GM18858 (cell line): ENCODE data around the gene RFLNA.

Experiments
- ATAC-seq: cut with Tn5 transposase; IDR thresholded peaks from one replicate; pipeline ENCODE4 v1.9.1; 2021; ENCODE audit not compliant: unreplicated experiment

The RFLNA gene, protein sequence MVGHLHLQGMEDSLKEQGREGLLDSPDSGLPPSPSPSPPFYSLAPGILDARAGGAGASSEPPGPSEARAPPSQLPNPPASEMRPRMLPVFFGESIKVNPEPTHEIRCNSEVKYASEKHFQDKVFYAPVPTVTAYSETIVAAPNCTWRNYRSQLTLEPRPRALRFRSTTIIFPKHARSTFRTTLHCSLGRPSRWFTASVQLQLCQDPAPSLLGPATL

GRCh38 chr12:124294780-124295341 lies at the start of gene RFLNA:
Gene RFLNA, plus strand, starts transcription at chr12:124295093. Its CDS starts 337 bp downstream, at chr12:124295430.
- no peak for ATAC-seq

DNA sequence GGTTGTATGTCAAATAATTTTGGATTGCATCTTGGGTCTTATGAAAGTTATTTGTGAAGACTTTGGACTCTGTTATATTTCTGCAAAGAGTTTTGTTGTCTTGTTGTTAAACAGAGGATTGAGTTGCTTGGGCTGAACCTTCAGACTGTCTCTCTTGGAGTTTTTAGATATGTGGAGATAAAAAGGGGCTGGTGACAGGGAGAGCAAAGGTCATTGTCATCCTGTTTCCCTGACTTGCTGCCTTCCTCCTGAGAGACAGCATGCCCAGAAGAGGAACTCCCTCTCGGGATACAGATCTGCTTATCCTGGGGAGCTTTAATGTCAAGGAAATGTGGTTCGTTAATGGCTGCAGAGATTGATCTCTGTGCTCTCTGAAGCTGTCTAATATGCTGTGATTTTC lies 47.6 kb upstream of the RFLNA start:
- no peak for ATAC-seq

- no peak for ATAC-seq
These were observed 45.7 kb upstream of the RFLNA start for GRCh38 chr12:124248941-124249825.

- ATAC-seq = no peak
These were observed 43.7 kb upstream of the RFLNA start for GRCh38 chr12:124251186-124251585.

- no peak for ATAC-seq
These were observed 41.9 kb upstream of the RFLNA start for GRCh38 chr12:124252964-124253363.

GRCh38 chr12:124254126-124254525 lies 40.8 kb upstream of the RFLNA start:
- no peak for ATAC-seq

- no peak for ATAC-seq
These were observed 35.5 kb upstream of the RFLNA start for GRCh38 chr12:124259154-124260066.

DNA sequence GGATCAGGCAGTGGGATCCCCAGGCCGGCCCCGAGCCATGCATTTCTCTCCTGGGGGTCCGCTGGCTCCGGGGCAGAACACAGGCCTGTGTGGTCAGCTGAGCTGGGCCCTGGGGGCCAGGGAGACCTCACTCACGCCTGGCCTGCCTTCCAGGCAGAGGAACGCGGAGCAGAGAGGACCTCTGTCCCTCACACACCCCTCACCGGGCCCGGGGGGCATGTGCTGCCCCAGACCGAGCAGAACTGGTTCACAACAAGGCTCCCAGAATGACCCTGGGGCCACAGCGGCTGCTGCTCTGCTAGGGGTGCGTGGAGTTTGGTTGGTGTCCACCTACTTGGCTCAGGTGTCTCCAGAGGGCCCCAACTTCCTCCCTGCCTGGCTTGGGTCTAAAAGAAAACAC lies 33.0 kb upstream of the RFLNA start:
- no peak for ATAC-seq

DNA sequence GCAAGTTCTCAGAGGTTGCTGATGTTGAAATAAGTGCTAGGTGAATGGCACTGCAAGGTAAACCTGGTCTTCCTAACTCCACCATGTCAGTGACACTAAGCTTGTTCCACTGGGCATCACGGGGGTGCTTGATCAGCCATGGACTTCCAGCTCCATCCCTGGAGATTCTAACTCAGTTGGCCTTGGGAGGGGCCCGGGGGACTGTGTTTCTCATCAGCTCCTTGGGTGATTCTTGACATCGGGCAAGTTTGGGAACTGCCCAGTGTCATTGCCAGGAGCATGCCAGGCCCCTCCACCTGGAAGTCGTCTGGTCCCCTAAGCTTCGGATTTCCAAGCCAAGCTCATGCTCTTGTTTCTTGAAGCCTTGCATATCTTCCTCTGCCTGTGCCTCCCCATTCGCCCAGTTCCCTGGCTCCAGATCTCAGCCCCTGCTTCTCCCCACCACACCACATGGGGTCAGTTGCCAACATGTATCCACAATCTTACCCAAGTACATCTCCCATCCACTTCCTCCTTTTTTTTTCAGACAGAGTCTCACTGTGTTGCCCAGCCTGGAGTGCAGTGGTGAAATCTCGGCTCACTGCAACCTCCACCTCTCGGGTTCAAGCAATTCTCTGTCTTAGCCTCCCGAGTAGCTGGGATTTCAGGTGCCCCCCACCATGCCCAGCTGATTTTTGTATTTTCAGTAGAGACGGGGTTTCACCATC lies 30.7 kb upstream of the RFLNA start:
- ATAC-seq = no peak

DNA sequence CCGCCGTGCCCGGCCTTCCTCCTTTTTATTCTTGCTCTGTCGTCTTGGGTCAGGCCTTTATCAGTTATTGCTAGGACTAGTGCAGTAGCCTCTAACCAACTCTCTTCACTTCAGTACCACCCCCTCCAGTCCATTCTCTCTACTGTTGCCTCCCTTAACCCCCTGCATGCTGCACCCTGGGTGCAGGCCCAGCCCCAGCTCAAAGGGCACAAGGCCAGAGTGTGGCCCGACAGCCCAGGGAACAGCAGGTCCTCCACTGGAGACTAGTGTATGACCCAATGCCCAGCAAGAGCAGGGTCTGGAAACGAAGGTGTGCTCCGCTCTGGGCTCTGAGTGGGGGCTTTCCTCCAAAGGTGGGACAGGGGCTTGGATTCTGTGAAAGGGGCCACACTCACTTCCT lies 30.0 kb upstream of the RFLNA start:
- no peak for ATAC-seq

DNA sequence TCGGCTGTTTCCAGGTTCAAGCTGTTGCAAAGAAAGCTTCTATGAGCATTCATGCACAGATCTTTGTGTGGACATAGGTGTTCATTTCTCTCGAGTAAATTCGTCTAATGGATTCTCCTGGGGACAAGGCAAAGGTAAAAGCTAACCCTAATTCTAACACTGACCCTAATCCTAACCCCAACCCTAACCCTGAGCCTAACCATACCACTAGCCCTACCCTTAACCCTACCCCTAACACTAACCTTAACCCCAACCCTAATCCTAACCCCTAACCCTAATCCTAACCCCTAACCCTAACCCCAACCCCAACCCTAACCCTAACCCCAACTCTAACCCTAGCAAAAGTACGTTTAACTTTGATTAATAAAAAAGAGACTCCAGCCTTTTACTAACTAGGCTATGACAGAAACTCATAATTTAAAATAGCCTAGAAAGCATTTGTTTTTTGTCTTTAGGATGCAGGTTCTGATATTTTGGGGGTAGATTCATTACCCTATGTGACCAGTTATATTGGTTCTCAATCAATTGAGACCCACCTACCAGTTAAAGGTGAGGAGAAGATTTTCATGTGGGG lies 27.6 kb upstream of the RFLNA start:
- ATAC-seq = no peak

DNA sequence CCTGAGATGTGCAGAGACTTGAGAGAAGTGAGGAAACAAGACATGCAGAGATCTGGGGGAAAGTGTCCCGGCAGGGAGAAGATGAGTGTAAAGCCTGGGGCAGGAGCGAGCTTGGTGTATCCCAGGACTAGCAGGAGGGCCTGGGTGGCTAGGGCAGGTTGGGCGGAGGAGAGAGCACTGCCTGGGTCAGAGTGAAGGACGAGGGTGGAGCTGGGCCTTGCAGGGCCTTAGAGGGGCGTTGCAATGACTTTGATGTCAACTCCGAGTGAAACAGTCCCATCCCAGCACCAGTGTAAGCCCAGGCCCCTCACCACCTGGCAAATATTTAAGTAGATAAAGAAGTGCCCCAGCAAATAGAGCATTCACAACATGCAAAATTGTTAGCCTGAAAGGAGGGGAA lies 24.2 kb upstream of the RFLNA start:
- ATAC-seq = no peak

DNA sequence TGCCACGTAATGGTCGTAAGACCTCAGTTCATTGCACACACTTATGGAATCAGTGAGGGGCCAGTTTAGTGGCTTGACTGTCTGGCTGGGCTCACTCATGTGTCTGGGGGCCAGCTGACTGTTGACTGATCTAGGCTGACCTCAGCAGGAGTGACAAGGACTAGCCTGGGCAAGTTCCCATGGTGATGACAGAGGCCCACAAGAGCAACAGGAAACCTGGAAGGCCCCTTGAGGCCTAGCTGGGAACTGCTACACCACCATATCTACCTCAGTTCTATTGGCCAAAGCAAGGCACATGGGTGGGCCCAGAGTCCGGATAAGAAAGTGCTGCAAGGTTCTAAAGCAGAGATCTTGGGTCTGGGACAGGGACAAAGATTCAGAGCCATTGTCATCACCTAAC lies 21.3 kb upstream of the RFLNA start:
- ATAC-seq = no peak

DNA sequence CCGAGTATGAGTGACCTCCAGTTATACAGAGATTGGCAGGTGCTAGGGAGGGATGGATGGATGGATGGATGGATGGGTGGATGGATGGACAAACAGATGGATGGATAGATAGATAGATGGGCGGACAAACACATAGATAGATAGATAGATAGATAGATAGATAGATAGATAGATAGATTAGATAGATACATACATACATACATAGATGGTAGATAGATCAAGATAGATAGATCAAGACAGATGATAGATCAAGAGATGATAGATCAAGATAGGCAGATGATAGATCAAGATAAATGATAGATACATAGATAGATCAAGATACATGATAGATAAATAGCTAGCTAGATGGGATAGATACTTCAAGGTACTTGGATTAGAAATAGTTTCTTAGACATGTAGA lies 18.6 kb upstream of the RFLNA start:
- ATAC-seq = no peak

GRCh38 chr12:124277394-124278241 lies 17.3 kb upstream of the RFLNA start:
- ATAC-seq = no peak

GRCh38 chr12:124278389-124279101 lies 16.3 kb upstream of the RFLNA start:
- ATAC-seq = no peak

DNA sequence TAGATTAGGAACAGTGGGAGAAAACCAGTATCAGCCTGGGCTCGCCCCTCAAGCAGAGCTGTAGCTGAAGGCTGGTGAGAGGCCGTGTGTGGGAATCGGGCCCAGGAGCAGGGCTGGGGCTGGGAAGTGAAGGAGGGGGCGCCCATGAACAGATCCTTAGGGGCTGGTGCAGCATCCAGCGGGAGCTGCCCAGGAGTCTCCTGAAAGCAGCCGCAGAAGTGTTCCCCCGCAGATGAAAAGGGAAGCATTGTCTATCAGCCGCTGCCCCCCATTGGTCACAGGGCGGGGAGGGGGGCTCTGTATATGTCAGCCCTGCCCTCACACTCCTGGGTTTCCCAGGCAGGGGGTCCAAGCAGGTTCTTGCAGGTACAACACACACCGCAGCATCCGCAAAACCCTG lies 15.6 kb upstream of the RFLNA start:
- no peak for ATAC-seq

DNA sequence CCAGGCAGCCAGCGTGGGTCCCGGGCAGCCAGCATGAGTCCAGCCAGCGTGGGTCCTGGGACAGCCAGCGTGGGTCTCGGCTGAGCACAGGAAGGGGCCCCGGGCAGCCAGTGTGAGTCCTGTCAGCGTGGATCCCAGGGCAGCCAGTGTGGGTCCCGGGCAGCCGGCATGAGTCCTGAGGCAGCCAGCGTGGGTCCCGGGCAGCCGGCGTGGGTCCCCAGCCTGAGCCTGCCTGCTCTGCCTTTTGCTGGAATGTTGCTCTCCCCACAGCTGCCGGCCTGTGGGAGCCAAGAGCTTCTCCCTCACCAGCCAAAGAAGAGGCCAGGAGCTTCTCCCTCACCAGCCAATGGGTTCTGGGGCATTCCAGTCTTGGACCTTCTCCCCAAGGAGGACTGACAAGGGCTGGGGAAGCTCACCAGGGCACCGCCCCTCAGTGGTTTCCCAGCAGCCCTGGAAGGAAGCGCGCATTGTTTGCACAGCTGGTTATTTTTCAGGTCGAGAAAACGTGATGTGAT lies 15.0 kb upstream of the RFLNA start:
- no peak for ATAC-seq
